PFSK-1 (cell line): Measurements from ENCODE around the gene MCM10.

Source experiments
- POLR2AphosphoS5 ChIP-seq: IDR thresholded peaks from 2 replicates; pipeline ENCODE4 v1.6.1; 2012; ENCODE audit warnings: low read depth, mild to moderate bottlenecking, control low read depth, low read length, moderate library complexity
- TAF1 ChIP-seq: IDR thresholded peaks from 2 replicates; pipeline ENCODE4 v1.6.1; 2012; ENCODE audit warnings: low read length, control low read depth, borderline replicate concordance; ENCODE audit not compliant: insufficient read depth

DNA sequence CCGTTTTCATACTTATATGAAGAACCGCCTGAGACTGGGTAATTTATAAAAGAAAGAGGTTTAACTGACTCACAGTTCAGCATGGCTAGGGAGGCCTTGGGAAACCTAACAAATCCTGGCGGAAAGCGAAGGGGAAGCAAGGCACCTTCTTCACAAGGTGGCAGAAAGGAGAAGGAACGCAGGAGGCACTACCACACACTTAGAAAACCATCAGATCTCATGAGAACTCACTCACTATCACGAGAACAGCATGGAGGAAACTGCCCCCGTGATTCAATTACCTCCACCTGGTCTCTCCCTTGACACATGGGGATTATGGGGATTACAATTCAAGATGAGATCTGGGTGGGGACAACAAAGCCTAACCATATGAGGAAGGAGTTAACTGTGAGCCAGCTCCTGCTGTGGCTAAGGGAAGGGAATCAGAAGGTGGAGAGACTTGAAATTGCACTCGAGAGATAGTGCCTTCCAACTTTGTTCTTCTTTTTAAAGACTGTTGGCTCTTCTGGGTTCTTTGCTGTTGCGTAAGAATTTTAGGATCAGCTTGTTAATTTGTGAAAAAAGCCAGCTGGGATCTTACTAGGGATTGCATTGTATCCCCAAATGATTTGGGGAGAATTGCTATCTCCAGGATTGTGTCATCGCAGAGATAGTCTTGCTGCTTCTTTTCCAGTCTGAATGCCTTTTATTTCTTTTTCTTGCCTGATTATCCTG lies 40.4 kb upstream of the MCM10 start:
- TF ChIP-seq POLR2AphosphoS5: no peak
- no peak for TF ChIP-seq TAF1
